ENCODE data around the gene DAZAP1.

Gene DAZAP1

DNA sequence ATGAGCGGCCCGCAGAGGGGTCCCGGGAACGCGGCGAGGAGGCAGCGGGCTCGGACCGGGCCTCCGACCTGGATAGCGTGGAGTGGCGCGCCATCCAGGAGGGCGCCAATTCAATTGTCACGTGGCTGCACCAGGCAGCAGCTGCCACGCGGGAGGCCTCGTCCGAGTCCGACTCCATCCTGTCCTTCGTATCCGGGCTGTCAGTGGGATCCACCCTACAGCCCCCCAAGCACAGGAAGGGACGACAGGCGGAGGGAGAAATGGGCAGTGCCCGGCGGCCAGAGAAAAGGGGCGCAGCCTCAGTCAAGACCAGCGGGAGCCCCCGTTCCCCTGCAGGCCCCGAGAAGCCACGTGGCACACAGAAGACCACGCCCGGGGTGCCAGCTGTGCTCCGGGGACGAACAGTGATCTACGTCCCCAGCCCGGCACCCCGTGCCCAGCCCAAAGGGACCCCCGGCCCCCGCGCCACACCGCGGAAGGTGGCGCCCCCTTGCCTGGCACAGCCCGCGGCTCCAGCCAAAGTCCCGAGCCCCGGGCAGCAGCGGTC lies 61.0 kb downstream of the DAZAP1 start:
- TF ChIP-seq TAF1 (IDR thresholded peaks at IDR 0.05; ENCODE audit: borderline replicate concordance, insufficient read depth, low read length): no peak
- TF ChIP-seq SIN3A (IDR thresholded peaks at IDR 0.05; ENCODE audit: borderline replicate concordance, insufficient read depth, low read length): no peak
- TF ChIP-seq POLR2AphosphoS5 (IDR thresholded peaks at IDR 0.05; ENCODE audit: low read depth, low read length): no peak
- no peak for TF ChIP-seq FOXP2 (optimal IDR thresholded peaks at IDR 0.05; ENCODE audit: borderline replicate concordance, extremely low read depth, extremely low read length, insufficient read depth)
- TF ChIP-seq REST (IDR thresholded peaks at IDR 0.05; ENCODE audit: insufficient read depth in 1 of 2, low read depth in 2 of 2, low read length in 2 of 2): no peak

- no peak for TF ChIP-seq POLR2AphosphoS5 (IDR thresholded peaks at IDR 0.05; ENCODE audit: low read depth, low read length)
These were observed 61.5 kb downstream of the DAZAP1 start for GRCh38 chr19:1468821-1469254.

DNA sequence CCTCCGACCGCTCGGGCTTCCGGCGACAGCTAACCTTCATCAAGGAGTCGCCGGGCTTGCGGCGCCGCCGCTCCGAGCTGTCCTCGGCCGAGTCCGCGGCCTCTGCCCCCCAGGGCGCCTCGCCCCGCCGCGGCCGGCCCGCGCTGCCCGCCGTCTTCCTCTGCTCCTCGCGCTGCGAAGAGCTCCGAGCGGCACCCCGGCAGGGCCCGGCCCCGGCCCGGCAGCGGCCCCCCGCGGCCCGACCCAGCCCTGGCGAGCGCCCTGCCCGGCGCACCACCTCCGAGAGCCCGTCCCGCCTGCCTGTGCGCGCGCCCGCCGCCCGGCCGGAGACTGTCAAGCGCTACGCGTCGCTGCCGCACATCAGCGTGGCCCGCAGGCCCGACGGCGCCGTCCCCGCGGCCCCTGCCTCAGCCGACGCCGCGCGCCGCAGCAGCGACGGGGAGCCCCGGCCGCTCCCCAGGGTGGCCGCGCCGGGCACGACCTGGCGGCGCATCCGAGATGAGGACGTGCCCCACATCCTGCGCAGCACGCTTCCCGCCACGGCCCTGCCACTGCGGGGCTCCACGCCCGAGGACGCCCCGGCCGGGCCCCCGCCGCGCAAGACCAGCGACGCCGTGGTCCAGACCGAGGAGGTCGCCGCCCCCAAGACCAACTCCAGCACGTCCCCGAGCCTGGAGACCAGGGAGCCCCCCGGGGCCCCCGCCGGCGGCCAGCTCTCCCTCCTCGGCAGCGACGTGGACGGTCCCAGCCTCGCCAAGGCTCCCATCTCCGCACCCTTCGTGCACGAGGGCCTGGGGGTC lies 62.1 kb downstream of the DAZAP1 start:
- no peak for TF ChIP-seq REST (IDR thresholded peaks at IDR 0.05; ENCODE audit: insufficient read depth in 1 of 2, low read depth in 2 of 2, low read length in 2 of 2)
- no peak for TF ChIP-seq POLR2AphosphoS5 (IDR thresholded peaks at IDR 0.05; ENCODE audit: low read depth, low read length)
- no peak for TF ChIP-seq FOXP2 (optimal IDR thresholded peaks at IDR 0.05; ENCODE audit: borderline replicate concordance, extremely low read depth, extremely low read length, insufficient read depth)
- TF ChIP-seq SIN3A (IDR thresholded peaks at IDR 0.05; ENCODE audit: borderline replicate concordance, insufficient read depth, low read length): no peak
- no peak for TF ChIP-seq TAF1 (IDR thresholded peaks at IDR 0.05; ENCODE audit: borderline replicate concordance, insufficient read depth, low read length)

- TF ChIP-seq POLR2AphosphoS5 (IDR thresholded peaks at IDR 0.05; ENCODE audit: low read depth, low read length) (no peak), SIN3A (IDR thresholded peaks at IDR 0.05; ENCODE audit: borderline replicate concordance, insufficient read depth, low read length) (no peak), TAF1 (IDR thresholded peaks at IDR 0.05; ENCODE audit: borderline replicate concordance, insufficient read depth, low read length) (no peak), REST (IDR thresholded peaks at IDR 0.05; ENCODE audit: insufficient read depth in 1 of 2, low read depth in 2 of 2, low read length in 2 of 2) (no peak), FOXP2 (optimal IDR thresholded peaks at IDR 0.05; ENCODE audit: borderline replicate concordance, extremely low read depth, extremely low read length, insufficient read depth) (no peak)
These were observed 62.6 kb downstream of the DAZAP1 start for GRCh38 chr19:1470055-1470304.

DNA sequence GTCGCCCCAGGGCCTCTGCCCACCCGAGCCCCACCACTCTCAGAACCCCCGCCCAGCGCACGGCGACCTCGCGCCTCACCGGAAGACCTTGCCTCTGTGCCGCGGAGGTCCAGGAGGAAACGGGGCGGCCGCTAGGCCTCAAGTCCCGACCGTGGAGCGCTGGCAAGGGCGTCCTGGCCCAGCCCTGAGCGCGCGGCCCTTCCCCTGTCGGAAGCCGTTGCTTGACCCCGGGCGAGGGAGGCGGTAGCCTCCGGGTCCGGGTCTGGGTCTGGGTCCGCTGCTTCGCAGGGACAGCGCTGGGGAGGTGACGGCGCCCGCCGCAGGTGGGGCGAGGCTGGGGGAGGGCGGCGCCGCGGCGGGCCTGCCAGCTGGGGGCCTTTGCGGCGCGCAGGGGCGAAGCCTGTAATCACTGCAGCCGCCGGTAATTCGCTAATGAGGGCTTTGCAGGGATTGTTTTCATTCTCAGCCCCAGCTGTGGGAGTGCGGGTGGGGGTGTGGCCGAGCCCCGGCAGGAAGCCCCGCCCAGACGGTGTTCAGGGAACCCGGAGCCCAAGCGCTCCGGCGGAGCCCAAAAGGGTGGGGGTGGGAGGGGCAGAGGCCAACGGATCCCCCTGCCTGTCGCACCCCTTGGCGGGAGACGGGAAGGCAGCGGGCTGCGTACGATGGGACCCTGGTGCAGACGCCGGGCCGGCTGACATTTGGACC lies 63.1 kb downstream of the DAZAP1 start:
- TF ChIP-seq REST (IDR thresholded peaks at IDR 0.05; ENCODE audit: insufficient read depth in 1 of 2, low read depth in 2 of 2, low read length in 2 of 2): no peak
- TF ChIP-seq SIN3A (IDR thresholded peaks at IDR 0.05; ENCODE audit: borderline replicate concordance, insufficient read depth, low read length): peak; percentile 86; the same call in 1 of the 2 replicates
- peak; percentile 47 for TF ChIP-seq FOXP2 (optimal IDR thresholded peaks at IDR 0.05; ENCODE audit: borderline replicate concordance, extremely low read depth, extremely low read length, insufficient read depth)
